Parathyroid adenoma (tissue), 2 donors: ENCODE measurements around the gene CCKAR.
"Not testable (repeated sequence)": the region's sequence is repeated elsewhere in the genome, so short reads cannot be mapped to it uniquely, and the experiment has no call there.

Experiments
- H2AFZ ChIP-seq: fragments of 300-600 bp; sonication (generic); one replicate; pipeline ENCODE4 v1.7.0; 2017; ENCODE audit warnings: antibody characterized with exemption, mild to moderate bottlenecking
- H3K27ac ChIP-seq: fragments of 300-600 bp; sonication (generic); one replicate; pipeline ENCODE4 v1.7.0; 2017
- H3K27me3 ChIP-seq: fragments of 300-600 bp; sonication (generic); one replicate; pipeline ENCODE4 v1.7.0; 2017; ENCODE audit warnings: low read length; ENCODE audit not compliant: control insufficient read depth, insufficient read depth
- H3K36me3 ChIP-seq: fragments of 300-600 bp; sonication (generic); one replicate; pipeline ENCODE4 v1.7.0; 2017; ENCODE audit warnings: low read length; ENCODE audit not compliant: control insufficient read depth, insufficient read depth
- H3K4me1 ChIP-seq: fragments of 300-600 bp; sonication (generic); one replicate; pipeline ENCODE4 v1.7.0; 2017; ENCODE audit warnings: control low read depth
- H3K4me2 ChIP-seq: fragments of 300-600 bp; sonication (generic); one replicate; pipeline ENCODE4 v1.7.0; 2017; ENCODE audit warnings: low read length
- H3K4me3 ChIP-seq: fragments of 300-600 bp; sonication (generic); one replicate; pipeline ENCODE4 v1.7.0; 2017; ENCODE audit warnings: low read depth, low read length
- H3K79me2 ChIP-seq: fragments of 300-600 bp; sonication (generic); one replicate; pipeline ENCODE4 v1.7.0; 2017; ENCODE audit warnings: control low read depth
- H3K9ac ChIP-seq: fragments of 300-600 bp; sonication (generic); one replicate; pipeline ENCODE4 v1.7.0; 2017; ENCODE audit warnings: mild to moderate bottlenecking
- H3K9me3 ChIP-seq: fragments of 300-600 bp; sonication (generic); one replicate; pipeline ENCODE4 v1.7.0; 2017; ENCODE audit warnings: low read length; ENCODE audit not compliant: control insufficient read depth
- CTCF ChIP-seq: fragments of 300-600 bp; sonication (generic); IDR thresholded peaks from one replicate; pipeline ENCODE4 v1.7.0; 2017; ENCODE audit warnings: antibody characterized with exemption, mild to moderate bottlenecking
- donor health status: primary hyperparathyroidism.

Gene CCKAR

GRCh38 chr4:26507286-26507685, 17.0 kb upstream of the CCKAR start:
- Histone ChIP-seq H3K36me3 (no peaks in the 10 kb centered on the region), H3K4me2 (no peak overlapping the region), H3K4me1 (no peaks in the 10 kb centered on the region), H2AFZ (no peak overlapping the region), H3K79me2 (no peaks in the 10 kb centered on the region), H3K9ac (no peak overlapping the region), H3K9me3 (no peaks in the 10 kb centered on the region), H3K27ac (no peak overlapping the region), H3K27me3 (no peaks in the 10 kb centered on the region), H3K4me3 (no peak overlapping the region)
- no peak for TF ChIP-seq CTCF

DNA sequence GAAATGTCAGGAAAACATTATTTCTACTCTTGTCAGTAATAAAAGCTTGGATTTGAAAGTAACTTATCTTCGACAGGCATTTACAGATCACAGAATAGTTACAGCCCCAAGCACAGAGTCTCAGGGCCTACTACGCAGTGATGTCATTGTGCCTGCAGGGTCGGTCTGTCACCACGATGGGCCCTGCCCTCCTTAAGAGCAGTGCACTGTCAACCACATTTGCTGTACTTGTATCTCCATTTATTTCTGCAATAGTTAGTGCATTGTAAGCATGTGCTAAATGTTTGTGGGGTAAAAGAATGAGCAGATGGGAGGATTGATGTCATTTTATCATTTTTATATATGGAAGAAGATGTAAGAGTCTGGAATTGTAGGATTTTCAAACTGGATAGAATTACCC, 13.6 kb upstream of the CCKAR start:
- H3K9ac ChIP-seq, result no peak overlapping the region
- H3K4me1 ChIP-seq, result no peaks in the 10 kb centered on the region
- TF ChIP-seq CTCF, result no peak
- no peak overlapping the region for H3K4me3 ChIP-seq
- H3K36me3 ChIP-seq, result no peaks in the 10 kb centered on the region
- H3K9me3 ChIP-seq, result no peaks in the 10 kb centered on the region
- H3K4me2 ChIP-seq, result no peak overlapping the region
- H2AFZ ChIP-seq, result no peak overlapping the region
- H3K27ac ChIP-seq, result no peak overlapping the region
- no peaks in the 10 kb centered on the region for H3K79me2 ChIP-seq
- H3K27me3 ChIP-seq, result no peaks in the 10 kb centered on the region

- TF ChIP-seq CTCF, result no peak
Measured at GRCh38 chr4:26503427-26503826, 13.1 kb upstream of the CCKAR start.

GRCh38 chr4:26500565-26500999, 10.3 kb upstream of the CCKAR start:
- not testable (repeated sequence) for H3K79me2 ChIP-seq, H3K4me3 ChIP-seq, H3K9ac ChIP-seq, H3K4me2 ChIP-seq, H3K36me3 ChIP-seq, H3K27me3 ChIP-seq, H3K4me1 ChIP-seq, H3K9me3 ChIP-seq, H2AFZ ChIP-seq, H3K27ac ChIP-seq

More at GRCh38 chr4:26503427-26503826, 13.1 kb upstream of the CCKAR start:
- Histone ChIP-seq H3K4me1 (no peaks in the 10 kb centered on the region), H3K4me3 (no peak overlapping the region), H3K4me2 (no peak overlapping the region), H3K27me3 (no peaks in the 10 kb centered on the region), H3K36me3 (no peaks in the 10 kb centered on the region), H3K79me2 (no peaks in the 10 kb centered on the region), H2AFZ (no peak overlapping the region), H3K9me3 (no peaks in the 10 kb centered on the region), H3K27ac (no peak overlapping the region), H3K9ac (no peak overlapping the region)

DNA sequence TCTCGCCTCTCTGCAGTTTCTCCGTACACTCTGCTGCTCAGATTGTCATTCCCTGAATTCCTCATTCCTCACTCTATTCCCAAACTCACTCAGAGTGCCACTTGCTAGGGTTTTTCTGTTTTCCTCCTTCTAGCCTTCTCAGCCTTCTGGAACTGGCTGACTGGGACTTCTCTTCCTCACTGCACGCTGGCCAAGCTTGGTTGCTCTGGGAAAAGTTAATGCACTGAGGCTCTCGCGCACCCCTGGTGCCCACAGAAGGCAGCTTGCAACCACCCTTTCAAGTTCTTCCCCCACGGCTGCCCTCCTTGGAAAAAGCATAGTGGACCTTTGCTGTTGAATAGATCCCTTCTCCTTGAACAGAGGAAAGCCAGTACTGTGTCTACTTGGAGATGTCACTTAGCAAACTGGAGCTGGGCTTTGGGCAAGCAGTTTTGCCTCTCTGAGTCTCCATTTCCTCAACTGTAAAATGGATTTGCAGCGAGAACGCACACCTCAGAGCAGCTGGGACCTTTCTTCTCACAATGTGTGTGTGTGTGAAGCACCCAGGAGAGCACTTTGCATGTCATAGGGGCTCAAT, 6.0 kb upstream of the CCKAR start:
- Histone ChIP-seq H3K27me3 (no peaks in the 10 kb centered on the region), H3K79me2 (no peaks in the 10 kb centered on the region), H3K4me3 (no peak overlapping the region), H3K9ac (no peak overlapping the region), H3K36me3 (no peaks in the 10 kb centered on the region), H3K4me1 (no peaks in the 10 kb centered on the region), H3K27ac (no peak overlapping the region), H3K4me2 (no peak overlapping the region), H2AFZ (no peak overlapping the region), H3K9me3 (no peaks in the 10 kb centered on the region)
- TF ChIP-seq CTCF, result no peak
